ENCODE measurements around the gene TRIML2.

TRIML2 gene

GRCh38 chr4:188109157-188109755, at the start of gene TRIML2:
Gene TRIML2, minus strand, starts transcription at chr4:188109603. Its CDS starts 4,235 bp downstream, at chr4:188105368.
- no peak for DNase-seq (ENCODE audit: low read depth)

GRCh38 chr4:188158336-188158735, 48.9 kb upstream of the TRIML2 start:
- DNase-seq (ENCODE audit: low read depth) = no peak

GRCh38 chr4:188154668-188155405, 45.4 kb upstream of the TRIML2 start:
- DNase-seq (ENCODE audit: low read depth) = no peak

GRCh38 chr4:188147776-188148175, 38.4 kb upstream of the TRIML2 start:
- DNase-seq (ENCODE audit: low read depth) = no peak

GRCh38 chr4:188147176-188147575, 37.8 kb upstream of the TRIML2 start:
- DNase-seq (ENCODE audit: low read depth) = no peak

GRCh38 chr4:188146618-188147017, 37.2 kb upstream of the TRIML2 start:
- no peak for DNase-seq (ENCODE audit: low read depth)

GRCh38 chr4:188145601-188146000, 36.2 kb upstream of the TRIML2 start:
- no peak for DNase-seq (ENCODE audit: low read depth)

- no peak for DNase-seq (ENCODE audit: low read depth)
Measured at GRCh38 chr4:188143731-188144130, 34.3 kb upstream of the TRIML2 start.

- no peak for DNase-seq (ENCODE audit: low read depth)
Measured at GRCh38 chr4:188139671-188140070, 30.3 kb upstream of the TRIML2 start.

GRCh38 chr4:188139141-188139540, 29.7 kb upstream of the TRIML2 start, which contains the start of gene TRIML1:
Gene TRIML1, plus strand, starts transcription at chr4:188139441. Its CDS starts 118 bp downstream, at chr4:188139559.
- no peak for DNase-seq (ENCODE audit: low read depth)

- no peak for DNase-seq (ENCODE audit: low read depth)
Measured at GRCh38 chr4:188138227-188138626, 28.8 kb upstream of the TRIML2 start.

GRCh38 chr4:188132232-188132631, 22.8 kb upstream of the TRIML2 start:
- no peak for DNase-seq (ENCODE audit: low read depth)

- DNase-seq (ENCODE audit: low read depth) = no peak
Measured at GRCh38 chr4:188130355-188130754, 21.0 kb upstream of the TRIML2 start.

GRCh38 chr4:188127214-188127874, 17.9 kb upstream of the TRIML2 start:
- DNase-seq (ENCODE audit: low read depth) = no peak

GRCh38 chr4:188121530-188121929, 12.1 kb upstream of the TRIML2 start:
- no peak for DNase-seq (ENCODE audit: low read depth)

- no peak for DNase-seq (ENCODE audit: low read depth)
Measured at GRCh38 chr4:188117631-188118324, 8.4 kb upstream of the TRIML2 start.

GRCh38 chr4:188113156-188113555, 3.8 kb upstream of the TRIML2 start:
- DNase-seq (ENCODE audit: low read depth) = no peak

- no peak for DNase-seq (ENCODE audit: low read depth)
Measured at GRCh38 chr4:188111955-188112354, 2.6 kb upstream of the TRIML2 start.

- no peak for DNase-seq (ENCODE audit: low read depth)
Measured at GRCh38 chr4:188110741-188111471, 1.5 kb upstream of the TRIML2 start.

- DNase-seq (ENCODE audit: low read depth) = no peak
Measured at GRCh38 chr4:188110036-188110435, 633 bp upstream of the TRIML2 start.

- DNase-seq (ENCODE audit: low read depth) = no peak
Measured at GRCh38 chr4:188107931-188108843, 1.2 kb downstream of the TRIML2 start.

Data from stimulated activated CD8-positive, alpha-beta memory T cell treated with anti-CD3 and anti-CD28 coated beads, Interleukin-12 subunit alpha, Interleukin-12 subunit beta, amount 100 ng/mL, for 1 hour (primary cell).